ENCODE results near the gene HBEGF.

DNA sequence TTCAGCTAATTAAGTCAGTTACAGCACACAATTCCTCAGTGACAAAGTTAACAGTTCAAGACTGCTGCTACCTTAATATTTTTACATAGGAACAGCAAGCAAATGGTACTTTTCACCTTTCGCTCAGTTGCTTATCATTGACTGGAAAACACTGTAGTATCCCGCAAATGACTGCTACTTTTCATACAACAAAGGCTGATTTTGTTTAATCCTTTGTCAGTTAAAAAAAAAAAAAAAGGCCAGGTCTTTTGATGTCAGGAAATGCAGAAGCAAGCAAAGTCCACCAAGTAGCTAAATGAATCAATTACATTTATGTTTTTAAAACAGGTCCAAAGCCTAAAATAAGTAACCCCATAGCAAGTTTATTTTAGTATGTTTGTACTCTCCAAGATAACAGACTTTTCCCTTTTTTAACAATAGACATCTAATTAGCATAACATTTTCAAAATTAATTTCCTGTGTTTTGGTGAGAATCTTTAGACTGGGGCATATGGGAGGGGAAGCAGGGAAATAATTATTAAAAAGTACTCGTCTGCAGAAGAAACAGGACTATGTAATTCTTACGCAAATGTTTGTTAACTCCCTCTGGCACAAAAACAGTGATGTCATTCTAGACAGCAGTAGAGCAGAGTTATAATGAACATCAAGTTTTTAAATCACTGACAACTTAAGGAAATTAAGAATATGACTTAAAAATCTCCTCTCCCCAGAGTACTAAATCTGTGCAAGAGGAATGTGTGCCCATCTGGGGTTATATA lies 53.1 kb downstream of the HBEGF start:
- no peak for TF ChIP-seq POLR2A (IDR thresholded peaks at IDR 0.05)
- TF ChIP-seq, protein P1, sequence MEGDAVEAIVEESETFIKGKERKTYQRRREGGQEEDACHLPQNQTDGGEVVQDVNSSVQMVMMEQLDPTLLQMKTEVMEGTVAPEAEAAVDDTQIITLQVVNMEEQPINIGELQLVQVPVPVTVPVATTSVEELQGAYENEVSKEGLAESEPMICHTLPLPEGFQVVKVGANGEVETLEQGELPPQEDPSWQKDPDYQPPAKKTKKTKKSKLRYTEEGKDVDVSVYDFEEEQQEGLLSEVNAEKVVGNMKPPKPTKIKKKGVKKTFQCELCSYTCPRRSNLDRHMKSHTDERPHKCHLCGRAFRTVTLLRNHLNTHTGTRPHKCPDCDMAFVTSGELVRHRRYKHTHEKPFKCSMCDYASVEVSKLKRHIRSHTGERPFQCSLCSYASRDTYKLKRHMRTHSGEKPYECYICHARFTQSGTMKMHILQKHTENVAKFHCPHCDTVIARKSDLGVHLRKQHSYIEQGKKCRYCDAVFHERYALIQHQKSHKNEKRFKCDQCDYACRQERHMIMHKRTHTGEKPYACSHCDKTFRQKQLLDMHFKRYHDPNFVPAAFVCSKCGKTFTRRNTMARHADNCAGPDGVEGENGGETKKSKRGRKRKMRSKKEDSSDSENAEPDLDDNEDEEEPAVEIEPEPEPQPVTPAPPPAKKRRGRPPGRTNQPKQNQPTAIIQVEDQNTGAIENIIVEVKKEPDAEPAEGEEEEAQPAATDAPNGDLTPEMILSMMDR (IDR thresholded peaks at IDR 0.05) = no peak
